ENCODE data around the gene PNMA6A.
"Not testable (repeated sequence)": the region's sequence is repeated elsewhere in the genome, so short reads cannot be mapped to it uniquely, and the experiment has no call there.

PNMA6A gene

DNA sequence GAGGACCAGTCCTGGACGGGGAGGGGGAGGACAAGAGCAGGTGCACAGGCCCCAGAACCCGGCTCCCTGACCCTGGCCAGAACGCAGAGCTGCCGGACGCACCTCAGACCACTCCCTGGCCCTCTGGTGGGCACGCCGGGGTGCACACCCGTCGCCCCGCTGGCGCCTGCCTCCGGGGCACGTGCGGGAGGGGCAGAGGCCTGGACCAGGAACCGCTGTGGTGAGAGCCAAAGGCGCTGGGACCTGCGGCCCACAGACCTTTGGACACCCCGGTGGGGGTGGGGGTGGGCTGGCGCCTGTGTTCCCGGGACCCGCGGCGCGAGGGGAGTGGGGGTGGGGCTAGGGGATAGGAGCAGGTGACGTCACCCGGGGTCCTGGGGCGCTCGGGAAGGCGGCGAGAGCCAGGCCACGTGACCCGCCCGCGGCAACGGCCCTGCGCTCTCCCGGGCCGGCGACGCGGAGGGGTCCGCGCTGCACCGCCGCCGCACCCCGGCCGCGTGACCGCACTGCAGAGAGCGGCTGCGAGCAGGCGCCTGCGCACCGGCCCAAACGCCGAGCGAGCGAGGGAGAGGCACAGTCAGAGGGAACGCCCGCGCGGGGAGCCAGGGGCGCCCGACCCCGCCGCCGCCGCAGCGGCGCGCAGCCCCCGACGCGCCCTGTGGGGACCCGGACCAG is at the start of gene PNMA6A:
PNMA6A (plus strand) TSS at position 546 of the 675 bp plus-strand sequence. CDS start 609 bp downstream, outside the sequence.
- DNase-seq (ENCODE audit: low spot score) = not testable (repeated sequence)

DNA sequence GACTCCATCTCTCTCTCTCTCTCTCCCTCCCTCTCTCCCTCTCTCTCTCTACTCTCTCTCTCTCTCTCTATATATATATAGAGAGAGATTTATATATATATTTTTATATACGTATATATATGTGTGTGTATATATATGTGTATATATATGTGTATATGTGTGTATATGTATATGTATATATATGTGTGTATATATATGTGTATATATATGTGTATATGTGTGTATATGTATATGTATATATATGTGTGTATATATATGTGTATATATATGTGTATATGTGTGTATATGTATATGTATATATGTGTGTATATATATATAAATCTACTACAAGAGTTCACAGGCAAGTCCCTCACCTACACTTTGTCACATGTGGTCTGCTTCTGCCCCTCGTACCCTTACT is 45.8 kb upstream of the PNMA6A start:
- DNase-seq (ENCODE audit: low spot score) = not testable (repeated sequence)

DNA sequence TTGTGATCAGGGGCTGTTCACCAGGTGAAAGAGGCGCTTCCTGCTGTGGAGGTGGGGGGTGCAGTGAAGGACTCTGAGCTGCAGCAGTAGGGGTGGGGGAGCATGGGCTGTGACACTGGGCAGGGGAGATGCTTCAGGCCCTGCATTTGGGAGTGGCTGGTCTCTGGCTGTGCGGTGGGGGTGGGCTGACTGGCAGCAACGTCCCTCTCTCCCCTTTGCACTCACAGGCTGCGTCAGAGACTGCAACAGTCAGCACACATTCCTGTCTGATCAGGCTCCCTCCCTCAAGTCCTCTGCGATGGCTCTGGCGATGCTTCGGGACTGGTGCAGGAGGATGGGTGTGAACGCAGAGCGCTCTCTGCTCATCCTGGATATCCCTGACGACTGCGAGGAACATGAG is 43.8 kb upstream of the PNMA6A start:
- not testable (repeated sequence) for DNase-seq (ENCODE audit: low spot score)

- no peak for DNase-seq (ENCODE audit: low spot score)
These were observed 43.1 kb upstream of the PNMA6A start for GRCh38 chrX:153029162-153029561.

GRCh38 chrX:153029875-153030274 is 42.4 kb upstream of the PNMA6A start:
- DNase-seq (ENCODE audit: low spot score) = no peak

DNA sequence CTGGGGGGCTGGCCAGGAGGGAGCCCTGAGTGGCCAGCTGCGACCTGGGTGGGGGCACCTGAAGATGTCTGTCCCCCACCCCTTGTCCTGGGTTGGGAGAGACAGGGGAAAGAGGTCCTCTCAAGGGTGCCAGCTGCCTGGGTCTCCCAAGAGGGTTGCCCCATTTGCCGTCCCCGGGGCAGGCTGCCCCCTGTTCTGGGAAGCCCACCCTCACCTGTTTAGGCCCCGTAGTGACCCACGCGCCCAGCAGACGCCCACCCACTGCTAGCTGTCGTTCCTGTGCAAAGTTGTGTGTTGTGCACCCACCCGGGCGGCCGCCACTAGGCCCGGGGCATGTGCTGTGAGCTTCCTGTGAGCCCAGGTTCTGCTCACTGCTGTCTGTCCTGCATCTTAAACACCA is 41.5 kb upstream of the PNMA6A start:
- DNase-seq (ENCODE audit: low spot score) = no peak

DNA sequence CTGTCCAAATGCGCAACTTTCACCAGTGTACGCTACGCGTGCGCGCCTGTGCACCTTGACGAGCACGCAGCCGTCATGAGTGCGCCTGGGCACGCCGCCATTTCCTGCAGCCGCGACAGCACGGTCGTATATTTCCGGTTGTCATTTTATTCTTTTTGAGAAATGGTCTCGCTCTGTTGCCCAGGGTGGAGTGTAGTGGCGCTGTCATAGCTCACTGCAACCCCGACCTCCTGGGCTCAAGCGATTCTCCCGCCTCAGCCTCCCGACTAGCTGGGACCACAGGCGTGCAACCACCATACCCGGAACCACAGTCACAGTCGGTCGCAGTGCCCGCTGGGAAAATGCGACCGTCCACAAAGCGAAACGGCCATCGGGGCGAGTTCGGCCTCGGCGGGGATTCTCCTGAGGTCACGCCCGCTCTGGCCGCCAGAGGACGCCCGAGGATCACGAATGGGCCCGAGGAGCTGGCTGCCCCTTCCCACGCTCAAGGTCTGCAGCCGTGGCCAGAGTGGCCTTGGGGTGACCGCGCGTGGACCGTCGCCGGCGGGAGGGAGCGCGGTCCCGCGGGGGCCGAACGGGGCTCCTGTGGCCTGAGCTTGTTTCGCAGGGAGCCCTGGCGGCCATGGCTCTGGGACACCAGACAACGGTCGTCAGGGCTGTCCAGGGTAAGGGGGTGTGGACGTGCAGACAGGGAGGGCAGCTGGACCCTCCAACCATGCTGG is 39.7 kb upstream of the PNMA6A start:
- peak; percentile 41 for DNase-seq (ENCODE audit: low spot score)

DNA sequence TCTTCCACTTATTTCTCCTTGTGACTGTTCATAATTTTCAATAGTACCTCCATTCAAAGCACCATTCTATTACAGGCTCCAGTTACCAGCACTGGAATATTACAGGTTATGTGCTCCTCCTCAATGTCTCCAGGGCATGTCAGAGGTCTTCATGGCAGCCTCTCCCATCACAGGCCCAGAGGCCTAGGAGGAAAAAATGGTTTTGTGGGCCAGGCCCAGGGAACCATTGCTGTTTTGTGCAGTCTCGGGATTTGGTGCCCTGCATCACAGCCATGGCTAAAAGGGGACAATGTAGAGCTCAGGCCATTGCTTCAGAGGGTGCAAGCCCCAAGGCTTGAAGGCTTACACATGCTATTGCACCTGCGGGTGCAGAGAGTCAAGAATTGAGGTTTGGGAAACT is 23.2 kb upstream of the PNMA6A start:
- no peak for DNase-seq (ENCODE audit: low spot score)

DNA sequence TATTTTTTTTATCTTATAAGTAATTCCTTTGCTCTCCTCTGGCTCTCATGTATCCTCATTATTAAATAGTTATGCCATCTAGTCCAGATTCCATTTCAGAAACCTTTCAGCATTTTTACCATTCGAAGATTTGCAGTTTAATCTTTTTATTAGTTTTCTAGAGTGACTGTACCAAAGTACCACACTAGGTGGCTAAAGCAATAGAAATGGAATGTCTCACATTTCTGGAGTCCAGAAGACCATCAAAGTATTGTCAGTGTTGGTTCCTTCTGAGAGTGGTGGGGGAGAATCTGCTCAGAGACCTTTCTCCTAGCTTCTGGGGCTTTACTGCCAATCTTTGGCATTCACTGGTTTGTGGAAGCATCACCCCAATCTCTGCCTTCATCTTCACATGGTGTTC is 19.7 kb upstream of the PNMA6A start:
- no peak for DNase-seq (ENCODE audit: low spot score)

- DNase-seq (ENCODE audit: low spot score) = no peak
These were observed 16.1 kb upstream of the PNMA6A start, which contains the start of gene PNMA3 for GRCh38 chrX:153055871-153056749. Gene PNMA3 (plus strand): TSS chrX:153056470. CDS start chrX:153057056, 586 bp downstream.

DNA sequence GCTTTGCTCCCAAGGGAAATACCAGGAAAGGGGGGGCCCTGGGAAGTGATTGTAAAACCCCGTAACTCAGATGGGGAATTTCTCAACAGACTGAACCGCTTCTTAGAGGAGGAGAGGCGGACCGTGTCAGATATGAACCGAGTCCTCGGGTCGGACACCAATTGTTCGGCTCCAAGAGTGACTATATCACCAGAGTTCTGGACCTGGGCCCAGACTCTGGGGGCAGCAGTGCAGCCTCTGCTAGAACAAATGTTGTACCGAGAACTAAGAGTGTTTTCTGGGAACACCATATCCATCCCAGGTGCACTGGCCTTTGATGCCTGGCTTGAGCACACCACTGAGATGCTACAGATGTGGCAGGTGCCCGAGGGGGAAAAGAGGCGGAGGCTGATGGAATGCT is 15.0 kb upstream of the PNMA6A start:
- no peak for DNase-seq (ENCODE audit: low spot score)

DNA sequence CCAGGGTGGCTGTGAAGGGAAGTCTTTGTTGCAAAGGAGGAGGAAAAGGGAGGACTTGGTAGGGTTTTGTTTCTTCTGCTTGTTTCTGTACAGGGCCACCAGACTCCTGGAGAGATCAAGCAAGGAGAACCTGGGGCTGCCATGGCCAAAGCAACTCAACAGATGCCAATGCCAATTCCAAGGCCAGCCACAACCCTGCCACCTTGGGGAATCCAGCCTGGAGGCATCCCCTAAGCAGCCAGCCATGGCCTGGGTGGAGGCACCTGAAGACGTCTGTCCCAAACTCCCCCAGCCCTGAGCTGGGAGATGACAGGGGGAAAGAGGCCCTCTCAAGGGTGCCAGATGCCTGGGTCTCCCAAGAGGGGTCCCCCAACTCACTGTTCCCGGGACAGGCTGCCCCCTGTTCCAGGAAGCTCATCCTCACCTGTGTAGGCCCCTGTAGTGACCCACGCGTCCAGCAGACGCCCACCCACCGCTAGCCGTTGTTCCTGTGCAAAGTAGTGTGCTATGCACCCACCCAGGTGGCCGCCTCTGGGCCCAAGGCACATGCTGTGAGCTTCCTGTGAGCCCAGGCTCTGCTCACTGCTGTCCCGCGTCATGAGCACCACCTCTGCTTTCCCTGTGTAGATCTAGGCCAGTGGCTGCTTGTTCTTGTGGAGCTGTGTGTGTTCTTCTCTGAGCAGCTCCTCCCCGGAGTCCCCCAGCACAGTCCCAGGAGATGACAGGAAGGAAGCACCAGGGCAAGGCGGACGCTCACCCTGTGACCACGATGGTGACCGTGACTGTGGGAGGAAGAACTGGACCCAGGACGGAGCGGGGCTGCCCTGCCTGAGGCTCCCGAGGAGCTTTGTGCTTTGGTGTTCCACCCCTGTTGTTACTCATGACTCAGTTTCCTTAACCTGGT is 12.8 kb upstream of the PNMA6A start:
- no peak for DNase-seq (ENCODE audit: low spot score)

- DNase-seq (ENCODE audit: low spot score) = no peak
These were observed 12.2 kb upstream of the PNMA6A start for GRCh38 chrX:153060095-153060445.

DNA sequence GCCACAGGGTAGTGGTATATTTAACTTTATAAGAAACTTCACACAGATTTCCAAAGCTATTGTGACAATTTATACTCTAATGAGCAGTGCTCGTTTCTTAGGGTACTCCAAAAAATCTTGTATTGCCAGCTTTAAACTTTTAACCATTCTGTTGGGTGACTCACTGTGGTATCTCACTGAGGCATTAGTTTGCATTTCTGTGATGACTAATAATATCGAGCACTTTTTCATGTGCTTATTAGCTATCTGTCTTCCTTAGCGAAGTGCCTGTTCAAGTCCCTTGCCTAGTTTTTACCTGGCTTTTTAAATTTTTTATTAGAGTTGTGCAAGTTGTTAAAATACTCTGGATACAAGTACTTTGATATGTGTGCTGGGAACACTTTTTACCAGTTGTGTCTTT is 10.5 kb upstream of the PNMA6A start:
- DNase-seq (ENCODE audit: low spot score) = no peak

- no peak for DNase-seq (ENCODE audit: low spot score)
These were observed 8.9 kb upstream of the PNMA6A start for GRCh38 chrX:153063315-153063714.

DNA sequence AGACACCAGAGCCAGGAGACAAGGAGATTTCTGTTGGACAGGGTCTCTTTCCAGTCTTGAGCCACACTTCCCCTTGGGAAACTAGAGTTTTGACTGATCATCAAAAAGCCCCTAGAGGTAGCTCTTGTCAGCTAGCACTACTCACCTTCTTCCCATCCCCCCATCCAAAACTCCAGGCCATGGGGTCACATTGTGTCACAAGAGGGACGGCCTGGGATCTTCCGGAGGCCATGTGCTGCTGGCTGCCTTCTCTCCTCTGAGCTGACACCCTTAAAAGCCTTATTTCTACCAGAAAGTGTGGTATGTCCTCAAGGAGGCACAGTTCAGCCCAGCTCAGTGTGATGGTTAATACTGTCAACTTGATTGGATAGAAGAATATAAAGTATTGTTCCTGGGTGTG is 8.2 kb upstream of the PNMA6A start:
- no peak for DNase-seq (ENCODE audit: low spot score)

DNA sequence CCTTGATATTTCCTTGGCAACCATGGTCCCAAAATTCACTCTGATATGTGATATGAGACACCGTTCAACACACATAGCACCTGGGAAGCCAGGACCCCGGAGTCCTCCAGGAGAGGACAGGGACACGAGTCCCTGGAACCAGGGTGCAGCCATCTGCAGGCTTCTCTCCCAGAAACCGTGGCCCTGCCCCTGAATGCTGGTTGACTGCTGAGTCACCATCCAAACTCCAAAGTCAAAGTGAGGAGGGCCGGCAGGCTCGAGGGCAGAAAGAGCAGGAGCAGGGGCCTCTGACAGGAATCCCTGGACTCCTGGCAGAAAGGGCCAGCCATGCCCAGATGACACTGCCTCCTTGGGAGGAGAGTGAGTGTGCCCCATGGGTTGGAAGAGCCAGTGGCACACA is 6.9 kb upstream of the PNMA6A start:
- DNase-seq (ENCODE audit: low spot score) = no peak

DNA sequence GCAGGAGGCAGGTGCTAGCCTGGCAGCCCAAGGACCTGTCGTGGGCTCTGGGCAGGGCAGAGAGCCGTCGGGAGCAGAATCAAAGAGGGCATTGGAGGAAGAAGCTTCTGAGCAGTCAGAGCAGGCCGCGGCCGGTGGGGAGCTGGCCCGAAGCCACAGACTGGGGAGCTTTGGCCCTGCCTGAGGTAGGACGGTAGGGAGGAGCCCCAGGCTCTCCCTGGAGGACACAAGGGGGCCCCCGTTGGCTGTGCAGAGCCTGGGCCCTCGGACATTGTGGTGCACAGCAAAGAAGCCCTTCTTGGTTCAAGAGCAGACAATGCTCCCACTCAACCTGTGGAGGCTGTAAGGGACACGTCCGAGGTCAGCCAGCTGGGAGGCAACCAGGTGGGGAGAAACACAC is 5.9 kb upstream of the PNMA6A start:
- not testable (repeated sequence) for DNase-seq (ENCODE audit: low spot score)

GRCh38 chrX:153073331-153073730 is 1.1 kb downstream of the PNMA6A start:
- DNase-seq (ENCODE audit: low spot score) = not testable (repeated sequence)

DNA sequence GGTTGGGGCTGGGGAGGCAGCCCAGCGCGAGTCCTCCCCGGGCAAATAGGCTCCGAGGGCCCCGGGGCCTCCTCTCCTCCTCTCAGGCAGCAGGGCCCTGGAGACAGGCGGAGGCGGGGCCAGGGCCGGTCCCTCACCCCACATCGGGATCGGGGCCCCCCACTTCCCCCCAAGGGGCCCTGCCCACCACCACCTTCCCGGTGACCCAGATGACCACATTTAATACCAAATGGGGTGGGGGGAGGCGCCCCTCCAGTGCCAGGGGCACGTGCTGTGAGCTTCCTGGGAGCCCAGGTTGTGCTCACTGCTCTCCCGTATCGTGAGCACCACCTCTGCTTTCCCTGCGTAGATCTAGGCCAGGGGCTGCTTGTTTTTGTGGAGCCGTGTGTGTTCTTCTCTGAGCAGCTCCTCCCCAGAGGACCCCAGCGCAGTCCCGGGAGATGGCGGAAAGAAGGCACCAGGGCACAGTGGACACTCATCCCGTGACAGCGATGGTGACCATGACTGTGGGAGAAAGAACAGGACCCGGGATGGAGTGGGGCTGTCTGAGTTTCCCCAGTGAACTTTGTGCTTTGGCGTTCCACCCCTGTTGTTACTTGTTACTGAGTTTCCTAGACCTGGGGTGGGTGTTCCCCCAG is 2.1 kb downstream of the PNMA6A start:
- DNase-seq (ENCODE audit: low spot score) = no peak

GRCh38 chrX:153074935-153075334 is 2.7 kb downstream of the PNMA6A start:
- DNase-seq (ENCODE audit: low spot score) = no peak

Measured in globus pallidus (tissue), 1 donor.